Transverse colon (tissue), 4 donors: Measurements from ENCODE around the gene PLEKHO2.

Source experiments
- CTCF ChIP-seq, 5 experiments: fragments of 200-600 bp in 3 of 5; fragments of 450-650 bp in 2 of 5; sonication (generic) in 3 of 5; IDR thresholded peaks; 1 replicate in 2 of 5; 2 replicates in 3 of 5; pipeline ENCODE4 v1.5.1; 2016 to 2017; ENCODE audit warnings: antibody characterized with exemption in 5 of 5, inconsistent platforms in 3 of 5, mild to moderate bottlenecking in 2 of 5, moderate library complexity in 1 of 5
- POLR2A ChIP-seq: fragments of 450-650 bp; IDR thresholded peaks from one replicate; pipeline ENCODE4 v1.6.1; 2016; ENCODE audit warnings: antibody characterized with exemption, mild to moderate bottlenecking, moderate library complexity
- POLR2AphosphoS5 ChIP-seq, 3 donors: sonication (generic); formaldehyde crosslinking; IDR thresholded peaks; one replicate each; pipeline ENCODE4 v1.6.1; 2016; ENCODE audit warnings: antibody characterized with exemption in 3 of 3

- no peak for TF ChIP-seq CTCF (IDR thresholded peaks at IDR 0.05)
- no peak for TF ChIP-seq POLR2A
- no peak for TF ChIP-seq POLR2AphosphoS5 (IDR thresholded peaks at IDR 0.05)
These were observed 55.8 kb downstream of the PLEKHO2 start for GRCh38 chr15:64897345-64897985.
